ENCODE results near the gene CHRNA9.

DNA sequence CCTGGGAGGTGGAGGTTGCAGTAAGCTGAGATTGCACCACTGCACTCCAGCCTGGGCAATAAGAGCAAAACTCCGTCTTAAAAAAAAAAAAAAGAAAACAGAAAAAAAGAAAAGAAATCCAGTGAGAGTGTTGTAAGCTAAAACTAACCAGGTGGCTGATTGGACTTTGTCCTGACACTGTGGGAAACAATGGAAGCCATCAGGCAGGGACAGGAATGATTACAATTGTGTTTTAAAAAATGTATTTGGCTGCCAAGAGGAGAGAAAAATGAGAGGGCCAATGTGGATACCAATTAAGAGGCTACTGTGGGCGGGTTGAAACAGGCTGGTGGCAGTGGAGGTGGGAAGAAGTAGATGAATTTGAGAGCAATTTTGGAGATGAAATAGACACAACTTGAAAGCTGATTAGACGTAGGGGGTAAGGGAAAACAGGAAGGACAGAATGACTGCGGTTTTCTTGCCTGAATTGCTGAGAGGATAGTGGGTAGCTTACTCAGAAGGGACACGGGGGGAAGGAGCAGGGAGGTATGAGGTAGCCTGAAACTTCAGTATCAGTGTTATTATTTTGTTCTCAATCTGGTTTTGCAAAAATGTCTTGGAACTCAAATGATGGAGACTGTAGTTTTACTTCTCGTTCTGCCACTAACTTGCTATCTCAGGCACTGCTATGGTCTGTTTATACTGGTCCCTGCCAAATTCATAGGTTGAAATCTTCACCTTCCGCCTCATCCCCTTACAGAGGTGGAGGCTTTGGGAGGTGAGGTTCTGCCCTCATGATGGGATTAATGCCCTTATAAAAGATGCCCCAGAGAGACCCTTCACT lies 45.6 kb upstream of the CHRNA9 start:
- TF ChIP-seq CTCF (IDR thresholded peaks at IDR 0.05) (no peak), POLR2AphosphoS5 (IDR thresholded peaks at IDR 0.05; ENCODE audit: insufficient read depth in 1 of 2, low read depth in 1 of 2) (no peak), POLR2A (IDR thresholded peaks at IDR 0.05) (no peak)

All from vagina (tissue), 2 donors.